ENCODE measurements around the gene ACAP1.

The ACAP1 gene

DNA sequence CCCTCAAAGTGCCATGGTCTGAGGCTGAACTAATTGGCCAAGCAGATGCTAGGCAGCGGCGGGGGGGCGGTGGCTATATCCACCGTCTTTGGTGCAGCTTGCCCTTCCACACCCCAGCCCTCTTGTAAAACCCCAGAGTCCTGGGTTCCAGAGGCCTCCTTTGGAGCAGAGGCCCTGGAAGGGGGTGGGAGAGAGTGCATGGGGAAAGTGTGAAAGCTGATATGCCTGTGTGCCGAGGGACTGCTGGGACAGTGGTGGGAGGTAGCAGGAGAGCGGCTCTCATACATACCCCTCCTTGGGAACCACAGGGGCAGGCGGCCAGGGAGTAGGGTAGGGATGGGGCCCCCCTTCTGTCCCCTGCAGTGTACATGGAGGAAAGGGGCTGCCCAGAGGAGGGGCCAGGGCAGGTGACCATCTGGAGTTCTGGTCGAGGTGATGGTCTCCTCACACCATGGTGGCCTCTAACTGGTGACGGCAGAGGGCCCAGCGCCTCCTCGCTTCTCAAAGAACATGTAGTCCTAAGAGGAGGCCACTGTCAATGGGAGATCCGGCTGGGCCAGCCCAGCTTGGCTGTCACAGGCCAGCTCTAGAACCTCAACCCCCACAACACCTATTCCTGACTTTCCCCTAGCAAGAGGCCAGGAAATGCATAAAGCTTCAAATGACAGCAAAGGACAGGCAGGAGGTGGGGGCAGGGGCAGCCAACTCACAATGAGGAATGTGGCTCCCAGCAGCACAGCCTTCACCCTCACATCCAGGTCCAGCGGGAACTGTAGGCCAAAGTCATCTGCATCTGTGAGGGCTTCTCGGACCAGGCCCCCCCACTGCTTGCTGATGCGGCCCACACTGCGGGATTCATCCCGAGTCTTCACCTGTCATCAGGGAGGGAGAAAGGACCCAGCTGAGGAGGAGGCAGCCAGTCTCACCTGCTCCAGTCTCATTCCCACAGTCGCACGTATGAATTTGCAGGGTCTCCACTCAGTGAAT, 53.9 kb downstream of the ACAP1 start:
- H3K4me3 Mint-ChIP-seq: no peak overlapping the region
- no peak overlapping the region for H3K27ac Mint-ChIP-seq
- no peaks in the 10 kb centered on the region for H3K27me3 Mint-ChIP-seq
- DNase-seq (ENCODE audit: low spot score in 2 of 2) (no peak), ATAC-seq (ENCODE audit: low read depth) (no peak)
- H3K36me3 Mint-ChIP-seq: peaks cover 10% of the 10 kb centered on the region
- no peaks in the 10 kb centered on the region for H3K9me3 Mint-ChIP-seq
- peaks cover 11% of the 10 kb centered on the region for H3K4me1 Mint-ChIP-seq

DNA sequence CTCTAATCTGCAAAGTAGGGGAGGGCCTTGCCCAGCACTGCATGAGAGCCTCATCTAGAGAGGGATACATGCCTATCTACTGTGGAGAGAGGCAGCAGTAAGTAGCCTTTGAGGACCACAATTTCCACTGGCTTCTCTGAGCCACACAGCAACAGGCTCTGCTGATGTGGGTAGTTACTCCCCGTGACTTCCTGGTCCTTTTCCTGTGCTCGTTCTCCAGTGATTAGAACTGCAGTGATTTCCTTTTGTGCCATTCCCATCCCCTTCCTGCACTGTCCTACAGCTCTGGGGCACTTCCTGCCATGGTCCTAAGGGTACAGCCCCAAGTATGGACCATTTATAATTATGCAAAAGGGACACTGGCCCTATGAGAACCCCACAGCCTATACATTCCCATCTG, 55.0 kb downstream of the ACAP1 start:
- Mint-ChIP-seq H3K9me3 (no peaks in the 10 kb centered on the region), H3K4me1 (peaks cover 14% of the 10 kb centered on the region), H3K4me3 (no peak overlapping the region), H3K27ac (no peak overlapping the region), H3K27me3 (no peaks in the 10 kb centered on the region), H3K36me3 (peaks cover 10% of the 10 kb centered on the region)
- ATAC-seq (ENCODE audit: low read depth) (no peak), DNase-seq (ENCODE audit: low spot score in 2 of 2) (no peak)

DNA sequence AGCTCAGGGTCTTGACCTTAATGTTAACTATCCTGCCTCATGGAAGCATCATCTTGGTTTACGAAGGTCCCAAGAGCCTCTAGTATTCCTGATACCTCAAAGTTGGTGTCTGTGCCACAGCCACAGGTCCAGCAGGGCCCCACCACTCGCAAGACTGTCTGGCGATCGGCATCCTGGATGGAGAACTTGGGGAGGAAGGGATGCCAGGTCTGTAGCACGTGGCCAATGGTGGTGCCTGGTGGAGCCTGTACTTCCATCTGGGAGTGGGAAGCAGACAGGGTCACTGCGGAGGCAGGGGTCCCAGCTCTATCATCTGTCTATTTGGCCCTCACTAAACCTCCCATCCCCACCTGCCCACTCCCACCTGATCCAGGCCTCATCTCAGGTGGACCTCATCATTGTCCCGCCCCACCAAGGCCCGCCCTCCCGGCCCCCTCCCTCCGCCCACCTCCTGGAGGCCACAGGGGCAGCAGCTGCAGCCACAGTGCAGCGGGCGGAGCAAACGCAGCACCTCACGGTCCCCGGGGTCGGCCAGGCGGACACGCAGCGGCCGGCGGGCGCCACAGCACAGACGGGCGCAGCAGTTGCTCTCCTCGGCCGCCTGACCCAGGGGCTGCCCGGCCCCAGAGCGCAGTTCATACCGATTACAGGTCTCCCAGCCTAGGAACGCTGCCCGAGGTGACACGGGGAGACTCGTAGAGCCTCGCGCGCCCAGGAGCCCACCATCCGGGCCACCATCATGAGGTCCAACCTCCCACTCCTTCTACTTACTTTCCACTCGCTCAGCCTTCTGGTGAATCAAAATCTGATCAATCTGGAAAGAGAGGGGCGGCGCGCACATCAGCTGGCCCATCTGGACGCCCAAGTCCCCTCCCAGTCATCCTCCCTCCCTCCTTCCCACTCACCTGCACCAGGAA, 56.6 kb downstream of the ACAP1 start:
- no peaks in the 10 kb centered on the region for H3K9me3 Mint-ChIP-seq
- no peak overlapping the region for H3K27ac Mint-ChIP-seq
- H3K4me1 Mint-ChIP-seq: peaks cover 14% of the 10 kb centered on the region
- H3K36me3 Mint-ChIP-seq: peaks cover 10% of the 10 kb centered on the region
- no peak for ATAC-seq (ENCODE audit: low read depth)
- H3K4me3 Mint-ChIP-seq: peak overlapping the region; percentile 93
- no peak for DNase-seq (ENCODE audit: low spot score in 2 of 2)
- H3K27me3 Mint-ChIP-seq: no peaks in the 10 kb centered on the region

DNA sequence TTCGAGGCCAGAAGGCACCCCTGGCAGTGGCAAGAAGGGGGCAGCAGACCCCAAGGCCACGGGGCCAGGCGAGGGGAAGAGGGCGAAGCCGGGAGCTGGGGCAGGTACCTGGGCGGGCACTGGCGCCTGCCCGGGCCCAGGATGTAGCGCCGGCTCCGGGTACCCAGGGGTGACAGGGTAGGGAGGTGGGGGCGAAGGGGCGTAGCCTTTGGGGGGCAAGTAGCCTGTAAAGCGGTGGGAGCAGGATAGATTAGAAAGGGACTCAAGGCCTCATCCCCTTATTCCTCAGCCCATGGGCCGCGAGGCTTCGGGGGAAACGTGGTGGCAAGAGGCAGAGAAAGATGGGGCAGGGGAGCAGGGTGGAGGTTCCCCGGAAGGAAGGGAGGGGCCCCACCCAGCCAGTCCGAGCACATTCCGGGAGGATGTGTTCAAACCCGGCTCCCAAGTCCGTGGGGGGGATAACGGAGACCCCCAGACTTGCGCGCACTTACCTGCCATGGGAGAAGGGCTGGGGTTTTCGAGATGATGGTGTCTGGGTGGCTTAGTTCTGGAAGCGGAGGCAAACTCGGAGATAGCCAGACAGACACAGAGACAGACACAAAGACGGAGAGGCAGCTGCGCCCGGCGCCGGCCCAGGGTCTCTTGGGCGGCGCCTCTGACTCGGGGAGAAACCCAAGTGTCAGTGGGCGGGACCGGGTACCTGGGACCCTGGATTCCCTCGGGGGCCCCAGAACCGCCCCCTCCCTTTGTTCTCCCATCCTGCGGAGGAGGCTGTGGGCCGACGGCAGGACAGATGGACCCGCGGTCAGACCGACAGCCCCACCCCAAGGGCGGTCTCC, 57.5 kb downstream of the ACAP1 start:
- peaks cover 14% of the 10 kb centered on the region for H3K4me1 Mint-ChIP-seq
- peaks cover 10% of the 10 kb centered on the region for H3K36me3 Mint-ChIP-seq
- DNase-seq (ENCODE audit: low spot score in 2 of 2) (no peak), ATAC-seq (ENCODE audit: low read depth) (peak; percentile 74)
- H3K9me3 Mint-ChIP-seq: no peaks in the 10 kb centered on the region
- H3K27me3 Mint-ChIP-seq: no peaks in the 10 kb centered on the region
- peak overlapping the region; percentile 81 for H3K27ac Mint-ChIP-seq
- H3K4me3 Mint-ChIP-seq: peak overlapping the region; percentile 93

DNA sequence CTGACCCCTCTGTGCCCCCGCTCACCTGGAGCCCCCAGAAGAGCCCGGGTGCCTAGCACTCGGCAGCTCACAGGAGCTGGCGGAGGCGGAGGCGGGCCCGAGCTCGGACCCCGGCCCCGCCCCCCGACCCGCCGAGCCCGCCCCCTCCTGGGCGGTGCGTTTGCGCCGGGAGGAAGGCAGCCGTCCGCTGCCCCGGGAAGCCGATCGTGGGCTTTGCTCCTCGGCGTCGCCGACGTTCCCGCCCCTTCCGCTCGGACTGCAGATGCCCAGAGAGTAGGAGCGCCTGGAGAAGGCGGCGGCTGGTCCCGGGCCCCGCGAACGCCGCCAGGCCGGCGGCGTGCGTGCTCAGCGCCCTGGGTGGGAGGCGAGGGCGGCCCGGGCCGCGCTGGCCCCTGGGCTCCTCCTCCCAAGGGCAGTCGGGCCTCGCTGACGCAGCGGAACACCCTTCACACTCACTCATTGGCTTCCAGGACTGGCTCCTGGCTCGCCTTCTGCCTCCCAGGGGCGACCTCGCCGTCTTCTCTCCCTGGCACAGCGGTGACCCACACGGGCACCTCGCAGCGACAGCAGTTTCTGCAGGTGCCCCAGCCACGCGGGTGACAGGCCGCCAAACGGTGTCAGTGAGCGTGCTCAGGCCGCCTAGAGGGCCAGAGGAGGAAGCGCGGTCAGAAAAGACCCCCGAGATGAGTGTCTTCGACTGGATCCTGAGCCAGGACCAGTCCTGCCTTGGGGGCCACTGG, 58.3 kb downstream of the ACAP1 start, which contains the start of gene PLSCR3:
Gene PLSCR3, minus strand, starts transcription at position 74 of the 740 bp plus-strand sequence. CDS start 415 bp downstream, outside the sequence.
- peaks cover 8% of the 10 kb centered on the region for H3K36me3 Mint-ChIP-seq
- peak; percentile 90 for ATAC-seq (ENCODE audit: low read depth)
- H3K27me3 Mint-ChIP-seq: no peaks in the 10 kb centered on the region
- peak; percentile 80 to 89 for DNase-seq (ENCODE audit: low spot score in 2 of 2)
- H3K4me1 Mint-ChIP-seq: peaks cover 14% of the 10 kb centered on the region
- peak within 1 kb of the TSS; percentile 94 for H3K4me3 Mint-ChIP-seq
- H3K27ac Mint-ChIP-seq: peak within 1 kb of the TSS; percentile 81
- H3K9me3 Mint-ChIP-seq: no peaks in the 10 kb centered on the region

DNA sequence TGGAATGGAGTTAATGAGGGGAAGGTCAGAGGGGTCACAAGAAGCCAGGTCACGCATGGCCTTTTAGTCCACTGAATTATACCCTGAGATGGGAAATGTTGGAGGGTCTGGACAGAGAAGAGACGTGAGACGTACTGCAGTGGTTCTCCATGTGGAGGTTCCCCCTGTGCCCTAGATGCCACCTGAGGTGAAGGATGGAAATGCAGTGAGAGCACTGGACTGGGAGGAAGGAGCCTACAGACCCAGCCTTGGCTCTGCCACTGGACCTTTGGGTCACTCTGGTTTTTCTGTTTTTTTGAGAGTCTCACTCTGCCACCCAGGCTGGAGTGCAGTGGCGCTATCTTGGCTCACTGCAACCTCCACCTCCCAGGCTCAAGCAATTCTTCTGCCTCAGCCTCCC, 59.8 kb downstream of the ACAP1 start:
- Mint-ChIP-seq H3K9me3 (no peaks in the 10 kb centered on the region), H3K27me3 (no peaks in the 10 kb centered on the region), H3K27ac (no peak overlapping the region), H3K4me3 (no peak overlapping the region), H3K4me1 (peaks cover 14% of the 10 kb centered on the region), H3K36me3 (peaks cover 1% of the 10 kb centered on the region)
- no peak for DNase-seq (ENCODE audit: low spot score in 2 of 2)
- ATAC-seq (ENCODE audit: low read depth): no peak

DNA sequence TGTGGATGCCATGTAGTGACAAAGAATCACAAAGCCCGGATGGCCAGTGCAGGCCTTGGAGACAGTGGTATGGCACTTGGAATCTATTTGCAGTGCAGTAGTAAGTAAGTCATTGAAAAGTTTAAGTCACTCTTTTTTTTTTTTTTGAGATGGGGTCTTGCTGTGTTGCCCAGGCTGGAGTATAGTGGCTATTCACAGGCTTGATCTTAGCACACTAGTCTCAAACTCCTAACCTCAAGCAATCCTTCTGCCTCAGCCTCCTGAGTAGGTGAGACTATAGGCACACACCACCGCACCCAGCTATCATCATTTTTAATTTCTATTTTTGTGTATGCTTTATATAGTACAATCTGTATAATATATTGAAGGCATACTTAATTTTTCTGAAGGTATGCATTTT, 62.3 kb downstream of the ACAP1 start:
- no peak for DNase-seq (ENCODE audit: low spot score in 2 of 2)
- Mint-ChIP-seq H3K9me3 (no peaks in the 10 kb centered on the region), H3K27ac (no peak overlapping the region), H3K4me3 (no peak overlapping the region), H3K4me1 (peaks cover 17% of the 10 kb centered on the region), H3K36me3 (peaks cover 2% of the 10 kb centered on the region), H3K27me3 (no peaks in the 10 kb centered on the region)
- ATAC-seq (ENCODE audit: low read depth): no peak
